NCI-H226 (cell line): ENCODE measurements around the gene HOOK2.

ENCODE experiments used
- DNase-seq: peaks from one replicate; pipeline ENCODE4 v3.0.0-alpha.2; 2015

The HOOK2 gene

DNA sequence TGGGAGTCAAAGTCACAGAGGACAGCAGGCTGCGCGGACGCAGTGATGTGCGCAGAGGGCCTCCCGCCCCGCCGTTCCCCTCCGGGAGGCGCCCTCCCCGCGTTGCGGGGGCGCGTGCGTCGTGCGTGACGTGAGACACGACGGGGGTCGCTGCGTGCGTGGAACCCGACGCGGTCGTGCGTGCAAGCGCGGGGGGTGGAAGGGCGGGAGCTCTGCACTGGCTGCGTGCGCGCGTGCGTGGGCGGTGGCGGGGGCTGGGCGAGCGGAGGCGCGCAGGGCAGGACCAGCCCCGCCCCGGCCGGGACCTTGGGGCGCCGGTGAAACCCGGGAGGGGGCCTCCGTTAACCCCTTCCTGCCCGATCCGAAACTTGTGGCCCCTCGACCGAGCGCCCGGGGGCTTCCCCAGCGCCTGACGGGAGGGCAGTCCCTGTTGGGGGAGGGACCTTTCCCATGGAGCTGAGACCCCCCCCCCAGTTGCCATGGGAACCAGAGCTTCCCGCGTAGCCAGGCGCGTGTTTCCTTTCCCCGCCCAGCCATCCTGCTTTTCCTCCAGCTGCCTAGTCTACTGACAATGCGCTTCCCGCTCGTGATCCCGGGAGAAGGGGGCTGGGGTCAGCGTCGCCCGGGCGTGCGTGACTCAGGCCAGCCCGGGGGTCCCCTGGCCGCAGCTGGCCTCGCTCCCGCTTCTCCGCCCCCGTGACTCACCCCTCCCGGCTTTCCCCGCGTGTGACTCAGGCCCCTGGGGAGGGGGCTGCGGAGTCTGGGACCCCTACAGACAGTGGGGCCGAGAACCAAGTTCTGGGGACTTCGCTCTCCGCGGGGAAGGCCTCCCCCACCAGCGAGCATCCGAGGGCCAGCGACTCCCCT lies 7.3 kb upstream of the HOOK2 start:
- peak; percentile 58 for DNase-seq

DNA sequence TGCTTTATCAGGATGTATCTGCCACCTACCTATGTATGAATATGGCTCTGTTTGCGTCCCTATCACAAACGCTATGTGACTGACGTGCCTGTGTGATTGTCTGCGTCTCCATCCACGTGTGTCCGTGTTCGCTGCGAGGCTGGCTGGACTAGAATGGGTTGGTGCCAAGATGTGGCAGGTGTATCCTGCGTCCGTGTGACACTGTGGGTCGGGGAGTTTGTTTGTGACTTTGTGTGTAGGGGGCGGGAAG lies 6.7 kb upstream of the HOOK2 start:
- no peak for DNase-seq

DNA sequence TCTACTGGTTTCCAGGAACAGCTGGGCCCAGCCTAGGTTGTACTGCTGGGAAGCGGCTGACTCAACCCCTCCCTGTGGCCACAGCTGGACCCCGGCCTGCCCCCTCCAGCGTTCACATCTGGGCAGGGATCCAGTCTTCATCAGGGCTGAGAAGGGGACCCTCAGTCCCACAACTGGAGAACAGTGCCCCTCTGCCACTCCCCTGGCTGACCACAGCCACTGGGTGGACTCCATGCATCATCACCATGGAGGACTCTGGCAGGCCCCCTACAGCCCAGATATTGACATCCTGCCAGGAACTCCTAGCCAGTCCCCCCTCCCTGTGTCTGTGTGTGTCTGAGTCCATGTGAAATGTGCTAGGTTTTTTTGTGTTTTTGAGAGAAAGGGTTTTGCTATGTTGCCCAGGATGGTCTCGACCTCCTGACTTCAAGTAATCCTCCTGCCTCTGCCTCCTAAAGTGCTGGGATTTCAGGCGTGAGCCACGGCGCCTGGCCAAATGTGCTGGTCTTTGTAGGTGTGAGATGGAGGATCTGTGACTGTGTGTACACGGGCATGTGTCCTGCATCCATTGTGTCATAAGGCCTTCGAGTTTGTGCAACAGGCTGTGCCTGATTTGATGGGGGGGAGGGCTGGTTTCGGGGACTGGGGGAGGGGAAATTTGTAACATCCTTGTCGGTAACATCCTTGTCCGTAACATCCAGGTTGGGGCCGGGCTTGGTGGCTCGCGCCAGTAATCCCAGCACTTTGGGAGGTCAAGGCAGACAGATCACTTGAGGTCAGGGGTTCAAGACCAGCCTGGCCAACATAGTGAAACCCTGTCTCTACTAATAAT lies 4.0 kb upstream of the HOOK2 start:
- DNase-seq = peak; percentile 32

DNA sequence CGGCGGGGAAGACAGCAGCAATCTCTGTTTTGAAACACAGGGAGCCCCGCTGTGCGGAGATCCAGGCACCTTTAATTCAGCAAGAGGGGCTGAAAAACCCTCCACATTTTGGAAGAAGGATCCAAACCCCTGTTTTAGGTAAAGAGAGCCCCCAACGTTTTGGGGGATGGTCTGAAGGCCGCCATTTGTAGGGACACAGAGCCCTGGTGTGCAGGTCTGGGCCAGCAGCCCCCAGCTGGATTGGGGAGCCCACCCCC lies 3.5 kb upstream of the HOOK2 start:
- no peak for DNase-seq

DNA sequence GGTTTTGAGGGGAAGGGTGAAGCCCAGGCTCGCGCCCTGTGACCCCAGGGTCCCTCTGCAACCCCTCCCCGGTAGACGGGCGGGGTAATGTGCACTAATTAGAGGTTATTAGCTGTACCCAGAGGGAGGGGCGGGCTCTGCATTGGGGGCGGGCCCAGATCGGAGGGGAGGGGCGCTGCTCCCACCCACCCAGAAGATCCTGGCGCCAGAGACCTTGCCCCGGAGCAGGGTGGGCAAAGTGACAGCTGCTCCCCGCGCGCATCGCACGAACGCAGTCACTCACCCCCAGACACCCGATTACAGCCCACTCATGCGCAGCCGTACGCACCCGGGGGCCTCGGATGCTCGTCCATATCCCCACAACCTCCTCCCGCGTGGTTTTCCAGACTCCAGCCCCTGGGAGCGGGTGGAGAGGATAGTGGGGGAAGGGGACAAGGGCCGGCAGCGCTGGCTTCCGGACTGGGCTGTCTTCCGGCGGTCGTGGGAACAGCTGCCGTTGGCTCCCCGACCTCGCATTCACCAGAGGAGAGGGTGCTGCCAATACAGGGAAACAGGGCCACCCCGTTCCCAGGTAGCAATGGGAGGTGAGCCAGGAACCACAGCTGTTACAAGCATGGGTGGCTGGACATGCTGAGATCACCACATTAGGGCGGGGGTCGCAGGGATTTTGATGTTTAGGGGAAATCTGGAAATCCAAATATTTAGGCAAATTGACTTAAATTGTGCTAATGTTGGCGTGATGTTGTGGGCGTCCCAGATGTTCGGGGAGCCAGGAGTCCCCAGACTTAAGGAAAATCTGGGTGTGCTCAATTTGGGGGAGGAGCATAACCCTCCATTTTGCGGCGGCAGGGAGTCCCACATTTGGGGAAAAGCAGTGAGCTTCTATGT lies 2.9 kb upstream of the HOOK2 start:
- DNase-seq = peak; percentile 76

DNA sequence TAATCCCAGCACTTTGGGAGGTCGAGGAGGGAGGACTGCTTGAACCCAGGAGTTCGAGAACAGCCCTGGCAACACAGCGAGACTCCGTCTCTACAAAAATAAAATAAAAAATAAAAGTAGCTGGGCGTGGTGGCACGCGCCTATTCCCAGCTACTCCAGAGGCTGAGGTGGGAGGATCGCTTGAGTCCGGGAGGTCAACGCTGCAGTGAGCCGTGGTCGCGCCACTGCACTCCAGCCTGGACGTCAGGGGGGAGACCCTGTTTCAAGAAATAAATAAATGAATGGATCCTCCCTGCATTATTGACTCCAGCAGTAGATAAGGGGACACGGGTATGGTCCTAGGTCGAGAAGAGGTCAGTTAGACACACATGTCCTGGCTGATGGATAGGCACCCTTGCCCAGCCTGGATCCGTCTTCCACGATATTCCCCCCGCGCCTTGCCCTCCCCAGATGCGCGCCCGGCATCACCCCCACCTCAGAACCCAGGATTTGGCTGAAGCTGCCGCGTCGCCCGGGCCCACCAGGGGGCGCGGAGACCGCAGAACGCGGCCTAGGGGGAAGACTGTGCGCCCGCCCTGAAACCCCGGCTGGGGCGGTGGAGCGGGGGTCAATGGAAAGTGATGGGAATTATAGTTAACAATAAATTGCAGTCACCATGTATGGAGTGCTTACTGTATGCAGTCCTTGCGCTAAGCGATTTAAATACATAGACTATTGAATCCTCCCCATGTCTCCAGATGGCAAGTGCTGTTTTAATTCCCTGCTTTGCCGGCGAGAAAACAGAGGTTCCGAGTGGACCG lies 2.1 kb upstream of the HOOK2 start:
- peak; percentile 52 for DNase-seq

DNA sequence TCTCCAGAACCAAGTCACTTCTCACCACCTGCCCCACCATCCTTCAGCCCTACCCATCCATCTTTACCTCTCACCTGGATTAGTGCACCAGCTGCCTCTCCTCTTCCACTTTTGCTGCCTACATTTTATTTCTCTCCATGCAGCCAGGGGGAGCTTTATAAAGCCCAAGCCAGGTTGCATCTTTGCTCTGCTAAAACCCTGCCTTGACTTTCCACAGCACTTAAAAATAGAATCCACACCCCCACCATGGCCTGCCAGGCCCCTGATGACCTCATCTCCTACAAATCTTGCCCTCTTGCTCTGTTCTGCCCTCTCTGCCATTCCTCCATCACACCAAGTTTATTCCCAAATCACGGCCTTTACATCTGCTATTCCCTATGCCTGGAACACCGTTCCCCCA lies 1.8 kb downstream of the HOOK2 start:
- DNase-seq = no peak

DNA sequence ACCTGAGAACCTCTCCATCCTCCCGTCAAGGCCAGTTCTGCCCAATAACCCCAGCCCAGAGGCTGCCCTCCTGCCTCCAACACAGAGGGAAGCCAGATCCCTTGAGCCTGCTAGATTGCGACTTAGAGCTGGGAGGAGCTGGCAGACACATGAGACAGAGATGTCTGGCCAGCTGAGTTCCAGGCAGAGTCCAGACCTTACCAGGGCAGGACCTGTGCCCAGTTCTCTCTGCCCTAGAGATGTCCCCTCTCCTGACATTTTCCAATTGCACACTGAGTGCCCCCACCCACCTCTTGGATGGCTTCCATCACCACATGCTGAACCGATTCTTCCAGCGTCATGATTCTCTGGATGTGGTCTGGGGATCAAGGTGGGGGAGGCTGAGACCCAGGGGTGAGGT lies 3.0 kb downstream of the HOOK2 start:
- no peak for DNase-seq

DNA sequence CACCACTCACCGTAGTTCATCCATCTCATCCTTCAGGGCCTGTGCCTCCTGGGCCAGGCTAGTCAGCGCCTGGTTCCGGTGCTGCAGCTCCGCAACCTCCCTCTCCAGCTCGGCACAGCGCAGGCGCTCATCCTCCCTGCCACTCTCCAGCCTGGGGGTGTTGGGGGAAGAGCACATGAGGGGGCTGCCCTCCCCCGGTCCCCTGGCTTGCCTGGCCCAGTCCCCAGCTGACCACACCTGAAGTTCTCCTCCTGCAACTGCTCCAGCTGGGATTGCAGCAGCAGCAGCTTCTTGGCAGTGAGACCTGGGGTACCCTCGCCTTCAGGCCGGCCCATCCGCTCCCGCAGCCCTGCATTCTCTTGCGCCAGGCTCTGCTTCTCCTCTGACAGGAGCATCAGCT lies 4.4 kb downstream of the HOOK2 start:
- DNase-seq = no peak

DNA sequence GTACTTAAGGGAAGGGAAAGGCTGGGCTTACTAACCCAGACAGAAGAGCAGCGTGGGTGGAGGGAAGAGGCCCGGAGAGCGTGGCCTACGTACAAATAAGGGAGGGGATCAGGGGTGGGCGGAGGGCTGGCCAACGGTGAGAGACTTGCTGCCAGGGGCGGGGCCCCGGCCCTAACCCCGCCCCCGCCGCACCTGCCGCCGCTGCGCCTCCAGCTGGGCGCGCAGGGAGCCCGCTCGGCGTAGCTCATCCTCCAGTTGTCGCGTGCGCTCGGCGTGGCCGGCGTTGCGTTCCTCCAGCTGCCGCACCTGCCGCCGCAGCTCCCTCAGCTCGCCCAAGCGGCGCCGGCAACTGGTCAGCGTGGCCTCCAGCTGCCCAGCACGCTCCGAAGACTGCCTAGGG lies 5.7 kb downstream of the HOOK2 start:
- no peak for DNase-seq

DNA sequence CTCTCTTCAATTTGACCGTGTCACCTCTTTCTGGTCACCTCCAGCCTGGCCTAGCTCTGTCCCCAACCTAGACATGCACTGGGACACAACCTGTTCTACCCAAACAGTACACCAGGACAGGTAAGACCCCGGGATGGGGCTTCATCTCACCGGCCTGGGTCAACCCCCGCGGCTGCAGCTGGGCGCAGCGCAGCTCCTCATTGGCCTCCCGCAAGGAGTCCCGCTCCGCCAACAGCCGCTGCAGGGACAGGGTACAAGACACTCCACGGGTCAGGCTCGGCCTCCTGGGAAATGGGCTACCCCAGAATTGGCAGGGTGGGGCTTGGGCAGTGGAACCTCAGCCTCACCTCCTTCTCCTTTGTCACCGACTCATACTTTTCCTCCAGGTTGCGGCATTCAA lies 7.7 kb downstream of the HOOK2 start:
- DNase-seq = no peak

DNA sequence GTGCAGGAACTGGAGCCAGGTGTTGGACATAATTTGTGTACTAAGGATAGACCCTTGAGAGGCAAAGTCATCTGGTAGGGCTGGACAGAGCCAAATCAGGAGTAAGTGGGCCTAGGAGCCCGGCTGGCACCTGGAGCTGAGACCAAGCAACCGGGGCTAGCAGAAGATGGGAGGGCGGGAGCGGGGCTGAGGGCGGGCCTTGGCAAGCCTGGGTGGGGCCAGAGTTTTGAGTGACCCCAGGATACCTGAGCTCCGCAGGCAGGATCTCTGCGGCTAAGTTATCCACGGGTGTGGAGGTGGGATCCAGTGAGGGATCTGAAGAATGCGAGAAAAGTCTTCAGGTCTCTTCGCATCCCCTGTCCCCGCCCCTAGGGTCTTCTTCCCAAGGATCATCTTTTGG lies 8.2 kb downstream of the HOOK2 start:
- DNase-seq = no peak

DNA sequence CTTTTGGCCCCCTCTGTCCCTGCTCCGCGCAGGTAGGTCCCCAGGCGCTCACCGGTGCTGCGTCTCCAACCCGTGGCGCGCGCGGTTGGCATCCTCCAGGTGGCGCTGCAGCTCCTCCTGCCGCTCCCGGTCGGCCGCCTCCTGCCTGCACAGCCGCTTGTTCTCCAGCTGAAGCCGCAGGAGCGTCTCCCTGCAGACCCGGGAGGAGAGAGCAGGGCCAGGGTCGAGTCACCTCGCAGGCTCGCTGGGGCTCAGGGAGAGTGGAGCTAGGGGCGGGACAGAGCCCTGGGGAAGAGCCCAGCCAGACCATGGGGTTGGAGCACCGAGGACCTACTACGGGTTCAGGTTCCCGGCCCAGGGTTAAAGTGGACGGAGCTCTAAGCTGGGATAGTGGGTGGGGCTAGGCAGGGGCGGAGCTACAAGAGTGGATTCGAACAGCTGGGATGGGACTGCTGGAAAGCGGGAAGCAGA lies 9.3 kb downstream of the HOOK2 start:
- DNase-seq = peak; percentile 35

DNA sequence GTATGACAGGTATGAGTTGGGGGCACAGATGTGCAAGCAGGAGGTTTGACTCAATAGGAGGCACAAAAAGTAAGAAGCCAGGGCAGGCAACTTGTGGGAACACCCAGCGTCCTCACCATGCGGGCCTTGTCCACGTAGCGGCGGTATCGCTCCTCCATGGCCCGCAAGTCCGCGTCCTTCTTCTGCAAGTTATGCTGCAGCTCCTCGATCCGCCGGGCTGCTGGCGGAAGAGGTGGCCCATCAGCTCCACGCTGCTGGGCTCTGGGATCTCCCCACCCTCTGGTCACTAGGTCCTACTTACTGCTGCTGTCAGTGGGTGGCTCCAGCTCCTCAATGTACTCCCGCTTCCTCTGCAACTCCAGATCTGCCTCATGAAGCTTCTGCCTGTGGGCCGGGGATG lies 10.7 kb downstream of the HOOK2 start:
- no peak for DNase-seq

DNA sequence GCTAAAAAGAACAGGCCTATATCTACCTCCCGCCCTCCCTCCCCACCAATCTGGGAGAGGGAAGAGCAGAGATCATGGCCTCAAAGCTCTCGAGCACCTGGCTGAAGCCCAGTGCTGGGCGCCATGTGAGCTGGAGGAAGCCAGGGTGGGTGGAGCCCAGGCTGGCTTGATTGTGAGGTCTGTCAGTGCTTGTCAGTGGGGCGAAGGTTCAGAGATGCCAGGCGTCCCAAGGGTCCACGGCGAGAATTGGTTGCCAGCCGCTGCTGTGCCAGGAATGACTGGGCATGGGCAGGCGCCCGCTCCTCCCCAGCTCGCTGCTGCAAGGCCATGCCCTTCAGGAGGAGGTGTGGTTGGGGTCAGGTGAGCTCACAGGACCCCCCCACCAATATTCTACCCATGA lies 12.3 kb downstream of the HOOK2 start:
- DNase-seq = no peak

DNA sequence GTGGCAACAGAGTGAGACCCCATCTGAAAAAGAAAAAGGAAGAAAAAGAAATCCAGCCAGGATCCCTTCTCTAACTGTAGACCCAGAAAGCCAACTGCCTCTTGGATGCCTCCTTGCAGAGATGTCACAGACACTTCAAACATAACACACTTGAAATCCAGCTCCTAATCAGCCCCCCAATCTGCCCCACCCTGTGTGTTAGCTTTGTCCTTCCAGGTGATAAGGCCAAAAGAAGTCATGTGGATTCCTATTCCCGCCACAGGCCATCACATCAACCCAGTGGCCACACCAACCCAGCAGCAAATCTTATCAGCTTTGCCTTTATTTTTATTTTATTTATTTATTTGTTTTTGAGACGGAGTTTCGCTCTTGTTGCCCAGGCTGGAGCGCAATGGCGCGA lies 15.7 kb downstream of the HOOK2 start:
- no peak for DNase-seq

DNA sequence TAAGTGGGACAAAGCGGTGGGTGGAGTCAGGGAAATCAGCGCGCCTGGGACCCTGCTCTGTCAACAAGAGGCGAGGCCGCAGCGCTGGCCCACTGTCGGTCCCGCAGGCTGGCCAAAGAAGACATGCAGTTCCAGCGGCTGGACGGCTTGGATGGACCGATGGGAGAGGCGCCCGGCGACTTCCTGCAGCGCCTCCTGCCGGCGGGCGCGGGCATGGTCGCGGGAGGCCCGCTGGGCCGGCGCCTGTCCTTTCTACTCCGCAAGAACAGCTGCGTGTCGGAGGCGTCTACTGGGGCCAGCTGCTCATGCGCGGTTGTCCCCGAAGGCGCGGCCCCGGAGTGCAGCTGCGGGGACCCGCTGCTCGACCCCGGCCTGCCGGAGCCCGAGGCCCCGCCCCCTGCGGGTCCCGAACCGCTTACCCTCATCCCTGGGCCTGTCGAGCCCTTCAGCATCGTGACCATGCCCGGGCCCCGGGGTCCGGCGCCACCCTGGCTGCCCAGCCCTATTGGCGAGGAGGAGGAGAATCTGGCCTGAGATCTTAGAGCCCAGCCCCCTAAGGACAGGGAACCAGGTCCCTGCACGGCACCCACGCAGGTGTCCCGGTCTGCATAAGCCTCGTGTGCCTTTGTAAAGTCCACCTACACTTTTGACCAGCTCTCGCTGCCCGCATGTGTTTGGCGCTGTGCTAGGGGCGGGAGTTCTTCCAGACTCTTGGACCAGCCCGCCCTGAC lies 17.6 kb downstream of the HOOK2 start:
- DNase-seq = peak; percentile 26

DNA sequence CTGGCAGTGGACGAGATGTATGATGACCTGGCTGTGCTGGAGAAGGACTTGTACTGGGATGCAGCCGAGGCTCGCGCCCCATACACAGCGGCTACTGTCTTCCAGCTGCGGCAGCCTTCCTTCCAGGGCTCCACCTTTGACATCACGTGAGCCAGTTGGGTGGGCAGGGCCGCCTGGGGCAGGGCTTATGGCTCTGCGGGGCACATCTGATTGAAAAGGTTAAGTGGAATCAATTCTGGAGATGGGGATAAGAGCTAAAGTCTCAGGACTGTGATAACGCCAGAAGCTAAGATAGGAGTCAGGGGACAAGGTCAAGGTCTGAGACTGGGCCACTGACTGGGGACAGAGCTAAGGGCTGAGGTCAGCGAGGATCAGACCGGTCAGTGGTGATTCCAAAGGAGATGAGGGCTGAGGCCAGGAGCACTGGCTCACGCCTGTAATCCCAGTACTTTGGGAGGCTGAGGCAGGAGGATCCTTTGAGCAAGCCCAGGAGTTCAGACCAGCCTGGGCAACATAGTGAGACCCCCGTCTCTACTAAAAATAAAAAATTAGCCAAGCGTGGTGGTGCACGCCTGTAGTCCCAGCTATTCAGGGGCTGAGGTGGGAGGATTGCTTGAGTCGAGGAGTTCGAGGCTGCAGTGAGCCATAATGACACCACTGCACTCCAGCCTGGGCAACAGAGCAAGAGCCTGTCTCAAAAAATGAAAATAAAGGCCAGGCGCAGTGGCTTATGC lies 19.0 kb downstream of the HOOK2 start:
- no peak for DNase-seq

DNA sequence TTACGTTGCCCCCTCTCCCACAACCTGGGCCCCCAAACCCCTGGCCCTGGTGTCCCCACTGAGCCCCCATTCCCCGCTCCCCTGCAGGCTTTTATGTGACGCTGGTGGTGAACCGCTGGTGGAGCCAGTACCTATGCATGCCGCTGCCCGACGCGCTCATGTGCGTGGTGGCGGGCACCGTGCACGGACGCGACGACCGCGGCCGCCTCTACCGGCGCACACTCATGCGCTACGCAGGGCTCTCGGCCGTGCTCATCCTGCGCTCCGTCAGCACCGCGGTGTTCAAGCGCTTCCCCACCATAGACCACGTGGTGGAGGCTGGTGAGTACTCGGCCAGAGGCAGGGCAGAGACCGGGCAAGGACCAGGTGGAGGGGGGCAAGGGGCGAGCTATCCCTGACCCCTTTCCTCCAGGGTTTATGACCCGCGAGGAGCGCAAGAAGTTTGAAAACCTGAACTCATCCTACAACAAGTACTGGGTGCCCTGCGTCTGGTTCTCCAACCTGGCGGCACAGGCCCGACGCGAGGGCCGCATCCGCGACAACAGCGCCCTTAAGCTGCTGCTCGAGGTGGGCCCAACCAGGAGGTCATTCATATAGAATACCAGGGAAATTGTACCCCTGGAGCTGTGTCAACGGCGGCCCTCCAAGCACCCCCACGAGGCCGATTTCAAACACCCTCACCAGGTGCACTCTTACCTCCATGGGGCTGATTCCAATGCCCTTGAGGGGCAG lies 20.7 kb downstream of the HOOK2 start:
- no peak for DNase-seq

DNA sequence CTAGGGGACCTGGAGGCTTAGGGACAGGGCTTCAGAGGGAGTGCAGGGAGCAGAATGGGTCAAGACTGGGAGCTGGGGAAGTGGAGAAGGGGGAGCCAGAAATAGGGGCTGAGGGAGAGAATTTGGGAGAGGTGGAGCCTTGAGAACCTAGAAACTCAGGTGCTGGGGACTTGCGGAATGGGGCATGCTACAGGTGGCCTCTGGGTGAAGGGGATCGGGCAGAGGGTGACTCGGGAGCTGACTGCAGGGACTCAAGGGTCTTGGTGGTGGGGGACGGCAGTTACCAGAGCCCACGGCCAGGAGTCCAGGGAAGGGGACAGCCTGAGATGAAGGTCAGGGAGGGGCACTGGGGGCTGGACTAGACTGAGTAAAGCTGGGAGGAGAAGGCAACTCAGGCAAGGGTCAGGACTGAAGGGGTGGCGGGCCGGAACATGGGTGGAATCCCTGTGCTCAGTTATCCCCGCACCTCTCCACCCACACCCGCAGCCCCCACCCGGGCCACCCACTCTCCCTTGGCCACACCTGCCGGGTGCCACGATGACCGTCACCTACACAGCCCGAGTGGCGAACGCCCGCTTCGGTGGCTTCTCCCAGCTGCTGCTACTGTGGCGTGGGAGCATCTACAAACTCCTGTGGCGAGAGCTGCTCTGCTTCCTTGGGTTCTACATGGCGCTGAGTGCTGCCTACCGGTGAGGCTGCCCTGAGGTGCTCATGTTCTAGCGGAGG lies 23.1 kb downstream of the HOOK2 start:
- DNase-seq = no peak
